ENCODE results near the gene NFASC.

NFASC gene

DNA sequence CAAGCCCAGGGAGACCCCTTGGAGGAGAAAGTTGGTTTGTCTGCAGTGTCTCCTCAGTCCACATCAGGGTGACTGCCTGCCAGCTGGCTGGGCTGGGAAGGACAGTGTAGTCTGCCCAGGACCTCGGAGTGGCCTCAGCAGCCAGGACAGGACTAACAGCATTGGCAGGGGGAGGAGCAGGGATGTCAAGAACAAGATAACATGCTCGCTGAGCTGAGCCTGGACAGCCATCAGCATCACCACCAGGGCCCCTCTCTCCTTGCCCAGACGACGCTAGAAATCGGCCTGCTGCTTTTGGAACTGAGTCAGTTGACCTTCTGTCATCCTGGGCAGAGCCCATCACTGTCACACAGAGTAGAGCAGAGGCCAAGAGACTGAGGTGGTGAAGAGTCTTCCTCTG is 88.7 kb downstream of the NFASC start:
- H3K4me3 ChIP-seq (ENCODE audit: low read length): no peak overlapping the region
- no peak for DNase-seq (ENCODE audit: low read depth)
- TF ChIP-seq, protein P1, sequence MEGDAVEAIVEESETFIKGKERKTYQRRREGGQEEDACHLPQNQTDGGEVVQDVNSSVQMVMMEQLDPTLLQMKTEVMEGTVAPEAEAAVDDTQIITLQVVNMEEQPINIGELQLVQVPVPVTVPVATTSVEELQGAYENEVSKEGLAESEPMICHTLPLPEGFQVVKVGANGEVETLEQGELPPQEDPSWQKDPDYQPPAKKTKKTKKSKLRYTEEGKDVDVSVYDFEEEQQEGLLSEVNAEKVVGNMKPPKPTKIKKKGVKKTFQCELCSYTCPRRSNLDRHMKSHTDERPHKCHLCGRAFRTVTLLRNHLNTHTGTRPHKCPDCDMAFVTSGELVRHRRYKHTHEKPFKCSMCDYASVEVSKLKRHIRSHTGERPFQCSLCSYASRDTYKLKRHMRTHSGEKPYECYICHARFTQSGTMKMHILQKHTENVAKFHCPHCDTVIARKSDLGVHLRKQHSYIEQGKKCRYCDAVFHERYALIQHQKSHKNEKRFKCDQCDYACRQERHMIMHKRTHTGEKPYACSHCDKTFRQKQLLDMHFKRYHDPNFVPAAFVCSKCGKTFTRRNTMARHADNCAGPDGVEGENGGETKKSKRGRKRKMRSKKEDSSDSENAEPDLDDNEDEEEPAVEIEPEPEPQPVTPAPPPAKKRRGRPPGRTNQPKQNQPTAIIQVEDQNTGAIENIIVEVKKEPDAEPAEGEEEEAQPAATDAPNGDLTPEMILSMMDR (IDR thresholded peaks at IDR 0.05; ENCODE audit: insufficient read depth, low read depth, low read length, missing control alignments): no peak

DNA sequence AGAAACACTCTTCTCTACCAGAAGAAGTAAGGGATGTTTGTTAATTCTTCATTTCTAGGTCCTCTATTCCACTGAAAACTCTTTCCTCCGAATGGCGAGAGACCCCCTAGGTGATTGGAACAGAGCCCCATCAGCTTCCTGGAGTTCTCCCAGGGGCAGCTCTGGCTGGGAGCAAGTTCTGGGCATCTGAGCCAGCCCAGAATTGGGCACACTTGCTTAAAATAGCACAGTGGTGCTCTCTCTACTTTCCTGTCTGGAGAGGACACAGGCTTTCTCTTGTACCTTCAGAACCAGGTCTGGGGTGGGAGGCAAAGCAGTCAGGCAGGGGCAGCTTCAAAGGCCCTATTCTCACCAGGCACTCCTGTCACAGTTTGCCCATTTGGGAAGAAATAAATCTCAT is 89.2 kb downstream of the NFASC start:
- no peak overlapping the region for H3K4me3 ChIP-seq (ENCODE audit: low read length)
- DNase-seq (ENCODE audit: low read depth): no peak
- TF ChIP-seq, protein P1 (IDR thresholded peaks at IDR 0.05; ENCODE audit: insufficient read depth, low read depth, low read length, missing control alignments): no peak

DNA sequence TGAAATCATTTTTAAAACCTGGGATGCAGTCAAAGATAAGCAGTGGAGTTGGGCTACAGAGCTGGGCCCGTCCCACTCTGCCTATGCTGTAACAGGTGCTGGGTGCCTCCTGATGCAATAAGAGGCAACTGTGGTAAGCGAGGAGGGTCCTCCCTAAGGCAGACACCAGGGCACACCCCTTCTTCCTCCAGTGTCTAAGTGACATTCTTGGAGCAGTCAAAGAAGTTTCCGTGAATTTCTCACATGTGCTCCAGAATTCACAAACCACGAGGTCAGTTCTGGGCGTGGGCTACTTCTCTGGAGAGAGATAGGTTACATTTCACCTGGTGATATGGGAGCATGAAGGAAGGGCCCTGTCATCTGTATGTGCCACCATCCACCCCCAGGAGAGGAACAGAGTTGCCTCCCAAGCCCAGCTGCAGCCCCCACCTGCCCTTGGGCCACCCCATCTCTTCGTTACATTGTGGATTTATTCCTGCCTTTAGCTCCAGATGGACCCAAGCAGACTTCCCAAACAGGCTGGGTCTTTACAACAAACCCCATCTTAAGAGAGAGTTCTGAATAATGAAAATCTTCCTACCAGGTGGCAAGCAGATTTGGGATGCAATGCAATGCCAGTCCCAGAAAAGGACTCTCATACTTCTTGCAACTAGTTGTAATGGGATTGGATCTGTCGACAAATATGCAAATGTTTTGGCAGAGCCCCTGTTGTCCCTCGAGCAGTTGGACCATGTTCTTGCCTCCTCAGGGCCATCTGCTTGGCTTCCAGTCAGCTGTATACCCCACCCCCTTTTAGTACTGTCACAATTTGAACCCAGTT is 89.9 kb downstream of the NFASC start:
- H3K4me3 ChIP-seq (ENCODE audit: low read length): no peak overlapping the region
- no peak for DNase-seq (ENCODE audit: low read depth)
- TF ChIP-seq, protein P1 (IDR thresholded peaks at IDR 0.05; ENCODE audit: insufficient read depth, low read depth, low read length, missing control alignments): no peak

DNA sequence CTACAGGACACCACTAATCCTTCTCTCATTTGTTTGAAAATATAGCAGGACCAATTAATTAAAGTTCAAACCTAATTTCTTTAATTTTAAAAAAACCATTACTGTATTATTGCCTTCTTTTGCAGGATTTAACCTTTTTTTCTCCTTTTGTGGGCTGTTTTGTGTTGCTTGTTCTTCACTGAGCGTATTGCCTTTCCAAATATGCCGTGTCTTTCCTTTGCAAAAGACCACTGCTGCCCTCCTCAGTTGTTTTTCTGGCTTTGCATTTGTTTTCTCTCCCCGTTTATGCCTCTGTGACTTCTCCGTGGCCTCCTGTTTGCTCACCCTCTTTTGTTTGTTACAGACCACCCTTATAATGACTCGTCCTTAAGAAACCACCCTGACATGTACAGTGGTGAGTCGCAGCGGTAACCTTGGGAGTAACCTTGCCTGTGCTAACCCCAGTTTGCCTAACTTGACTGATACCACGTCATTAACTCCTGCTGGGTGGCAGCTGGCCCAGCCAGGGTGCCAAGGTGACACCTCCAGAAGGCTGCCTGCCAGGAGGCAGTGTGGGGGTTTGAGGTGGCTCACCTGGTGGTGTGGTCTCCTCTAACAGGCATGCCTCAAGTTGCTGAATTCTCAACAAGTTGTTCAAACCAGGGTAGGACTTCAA is 91.2 kb downstream of the NFASC start:
- TF ChIP-seq, protein P1 (IDR thresholded peaks at IDR 0.05; ENCODE audit: insufficient read depth, low read depth, low read length, missing control alignments): no peak
- DNase-seq (ENCODE audit: low read depth): no peak
- H3K4me3 ChIP-seq (ENCODE audit: low read length): no peak overlapping the region

DNA sequence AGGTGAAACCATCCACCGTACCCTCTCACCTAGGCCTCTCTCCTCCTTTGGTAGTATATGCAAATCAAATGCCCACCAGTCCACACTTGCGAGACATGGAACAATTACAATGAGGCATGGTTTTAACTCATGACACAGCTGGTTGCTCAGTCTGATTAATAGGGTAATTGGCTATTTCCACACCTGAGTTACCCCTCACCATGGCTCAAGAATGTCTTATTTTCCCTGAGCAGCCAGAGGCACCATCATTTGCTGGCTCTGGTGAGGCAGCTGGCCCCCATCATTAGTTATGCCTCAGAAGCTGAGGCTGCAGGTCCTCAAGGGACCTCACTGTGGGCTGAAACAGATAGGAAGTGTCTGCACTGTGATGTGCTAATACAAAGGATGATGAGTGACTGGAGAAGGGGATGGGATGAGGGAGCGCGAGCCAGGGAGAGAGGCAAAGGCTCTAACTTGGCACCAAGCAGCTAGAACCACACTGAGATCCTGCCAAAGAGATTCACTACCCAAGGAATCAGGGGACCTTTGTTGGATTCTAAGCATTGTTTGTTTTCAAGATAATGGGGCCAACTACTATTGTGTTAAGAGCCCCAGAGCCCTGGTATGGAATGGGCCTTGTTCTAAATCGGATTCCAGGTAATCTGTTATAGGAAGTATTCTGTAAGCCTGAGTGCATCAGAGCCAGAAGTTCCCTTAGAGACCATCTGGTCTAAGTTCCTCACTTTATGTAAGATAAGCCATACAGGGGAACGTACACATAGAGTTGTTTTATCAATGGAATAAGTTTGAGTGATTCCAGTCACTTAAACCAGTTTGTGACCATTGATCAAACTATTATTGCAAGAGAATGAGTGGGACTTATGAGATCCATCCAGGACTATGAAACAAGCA is 92.3 kb downstream of the NFASC start:
- no peak for DNase-seq (ENCODE audit: low read depth)
- TF ChIP-seq, protein P1 (IDR thresholded peaks at IDR 0.05; ENCODE audit: insufficient read depth, low read depth, low read length, missing control alignments): no peak
- H3K4me3 ChIP-seq (ENCODE audit: low read length): no peak overlapping the region

DNA sequence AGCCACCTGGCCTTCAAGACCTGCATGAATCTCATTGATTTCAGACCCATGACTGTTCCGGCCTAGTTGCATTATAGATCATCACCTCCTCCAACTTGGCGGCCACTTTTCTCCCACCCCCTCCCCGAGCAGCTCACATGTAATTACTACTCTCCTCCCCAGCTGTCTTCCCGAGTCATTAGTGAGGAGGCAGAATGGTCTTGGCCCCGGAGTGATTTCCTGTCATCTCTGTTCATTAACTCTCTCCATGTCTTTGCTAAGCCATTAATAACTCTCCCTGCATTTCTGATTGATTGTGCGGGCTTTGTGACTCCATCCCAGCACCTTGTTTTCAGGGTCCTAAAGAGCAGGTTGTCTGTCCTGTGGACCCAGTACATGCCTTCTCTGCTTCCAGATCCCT is 96.8 kb downstream of the NFASC start:
- no peak overlapping the region for H3K4me3 ChIP-seq (ENCODE audit: low read length)
- no peak for DNase-seq (ENCODE audit: low read depth)
- TF ChIP-seq, protein P1 (IDR thresholded peaks at IDR 0.05; ENCODE audit: insufficient read depth, low read depth, low read length, missing control alignments): no peak

Data from epithelial cell of esophagus (primary cell).